Measurements from ENCODE around the gene CTTNBP2.

- TF ChIP-seq CTCF (IDR thresholded peaks at IDR 0.05) (no peak), EZH2 (IDR thresholded peaks at IDR 0.05; ENCODE audit: borderline replicate concordance, insufficient read depth, low read depth, low read length, poor library complexity, severe bottlenecking) (no peak)
Observed at GRCh38 chr7:117704063-117704462, 169.2 kb downstream of the CTTNBP2 start.
